Heart left ventricle (tissue), 16 donors: Measurements from ENCODE around the gene LNX1. TPM values are rescaled to one million over a fixed set of nuclear protein-coding genes. Genes with fewer than 3 reads are reported as not detected.

Experiments
- ATAC-seq, 4 donors: fragments of 200-7000 bp; cut with Tn5 transposase; one replicate each; pipeline ENCODE4 v1.9.1; 2020 to 2022; ENCODE audit warnings: moderate library complexity in 4 of 4, mild to moderate bottlenecking in 3 of 4, moderate number of reproducible peaks in 1 of 4
- DNase-seq, 5 donors: peaks; one replicate each; pipeline ENCODE4 v3.0.0-alpha.2; 2020
- H3K27ac ChIP-seq, 12 donors: fragments of 200-600 bp; sonication (generic) in 4 of 12; one replicate each; pipeline versions ENCODE4 v1.5.0 to v1.8.0; 2016 to 2022; ENCODE audit warnings: mild to moderate bottlenecking in 2 of 12
- H3K27me3 ChIP-seq, 9 donors: fragments of 200-600 bp; sonication (generic) in 2 of 9; one replicate each; pipeline versions ENCODE4 v1.5.1 to v1.8.0; 2016 to 2022; ENCODE audit warnings: mild to moderate bottlenecking in 3 of 9
- H3K36me3 ChIP-seq, 9 donors: fragments of 200-600 bp; sonication (generic) in 2 of 9; one replicate each; pipeline versions ENCODE4 v1.5.0 to v1.8.0; 2018 to 2022; ENCODE audit warnings: mild to moderate bottlenecking in 2 of 9
- H3K4me1 ChIP-seq, 12 donors: fragments of 200-600 bp; sonication (generic) in 4 of 12; one replicate each; pipeline versions ENCODE4 v1.5.0 to v1.8.0; 2016 to 2022; ENCODE audit warnings: mild to moderate bottlenecking in 3 of 12
- H3K4me3 ChIP-seq, 12 donors: fragments of 200-600 bp; sonication (generic) in 4 of 12; one replicate each; pipeline versions ENCODE4 v1.5.0 to v1.8.0; 2017 to 2022; ENCODE audit warnings: mild to moderate bottlenecking in 9 of 12, moderate library complexity in 4 of 12
- H3K9me3 ChIP-seq, 12 donors: fragments of 200-600 bp; sonication (generic) in 4 of 12; one replicate each; pipeline versions ENCODE4 v1.5.0 to v1.8.0; 2016 to 2022; ENCODE audit warnings: mild to moderate bottlenecking in 1 of 12
- CTCF ChIP-seq, 12 donors: fragments of 200-600 bp; sonication (generic) in 4 of 12; IDR thresholded peaks; one replicate each; pipeline versions ENCODE4 v1.5.0 to v1.8.0; 2018 to 2022; ENCODE audit warnings: antibody characterized with exemption in 12 of 12, mild to moderate bottlenecking in 5 of 12
- POLR2A ChIP-seq, 2 donors: fragments of 450-650 bp; IDR thresholded peaks; one replicate each; pipeline ENCODE4 v1.6.1; 2017; ENCODE audit warnings: antibody characterized with exemption in 2 of 2, mild to moderate bottlenecking in 2 of 2, moderate library complexity in 2 of 2
- WGBS, 4 donors: extraction: QIAGEN DNeasy Blood & Tissue Kit in 2 of 4; methylation state at CpG; one replicate each; pipeline versions ENCODE4 v1.1.5 to v1.1.7; 2013 to 2018; 5-methylcytosine and 5-hydroxymethylcytosine counted together
- intact Hi-C, 10 donors: fragments of 100-400 bp; cut with DNase I; formaldehyde crosslinking; loops; one replicate each; pipeline versions ENCODE4 v1.11.1 to v1.14.2; 2022
- polyA plus RNA-seq, 2 donors: library from polyadenylated mRNA; stranded (reverse); fragments of 200-250 nt; gene quantifications; one replicate each; pipeline ENCODE4 v1.2.3, GENCODE V29; 2013
- total RNA-seq, 9 donors: library from RNA; depleted of rRNA in 2 of 9; stranded (reverse); fragments of >200 nt in 2 of 9; fragmentation: NEBNext Ultra II Directional in 3 of 9; extraction: Animal tissue kit (Norgen Biotek cat#: 25700) in 3 of 9; gene quantifications; one replicate each; pipeline versions ENCODE4 v1.1.0 to v1.2.4, GENCODE V29; 2016 to 2023
- donor health status: ischemic (EF 13 %, LVEDD 7.1; RV severe dilation, severe dysfunction).
- donor health status: healthy with polysubstance abuse.
- donor health status: DM: no; HTN: yes; CAD: no.
- donor health status: DM: no; HTN: no; CAD: no.
- donor health status: ischemic (EF 25% LVEDD 6.9; RV normal size, moderate dysfunction).
- donor health status: ischemic (EF 25% LVEDD 5.7; RV mildly dilated, moderate dysfunction).
- donor health status: healthy.
- donor health status: DM: yes; HTN: yes; CAD: no.
- donor health status: ischemic (EF 35%, LVEDD 5.7; RV mildly dilated, moderate dysfunction).
- donor health status: nonischemic (EF 11% LVEDD 7.7; RV severe dilation, severe dysfunction).
- donor health status: DM: yes; HTN: yes; CAD: no.
- donor health status: PGD.
- donor health status: ischemic (EF 29% LVEDD 5.4; RV normal size, mild dysfunction).
- donor health status: nonischemic (EF 23%, LVEDD 6.1; RV moderate dilation, normal function).

Gene LNX1
- total and polyA plus RNA-seq, 11 donors = 3.4 to 15.7 (median 6.7) TPM

- WGBS, 4 donors = 87 to 96% (median 93%) methylated on average over 2 of the region's 2 CpGs
- no peaks in the 10 kb centered on the region for H3K36me3 ChIP-seq
Observed at GRCh38 chr4:53625888-53626287, 34.6 kb upstream of the LNX1 start.

DNA sequence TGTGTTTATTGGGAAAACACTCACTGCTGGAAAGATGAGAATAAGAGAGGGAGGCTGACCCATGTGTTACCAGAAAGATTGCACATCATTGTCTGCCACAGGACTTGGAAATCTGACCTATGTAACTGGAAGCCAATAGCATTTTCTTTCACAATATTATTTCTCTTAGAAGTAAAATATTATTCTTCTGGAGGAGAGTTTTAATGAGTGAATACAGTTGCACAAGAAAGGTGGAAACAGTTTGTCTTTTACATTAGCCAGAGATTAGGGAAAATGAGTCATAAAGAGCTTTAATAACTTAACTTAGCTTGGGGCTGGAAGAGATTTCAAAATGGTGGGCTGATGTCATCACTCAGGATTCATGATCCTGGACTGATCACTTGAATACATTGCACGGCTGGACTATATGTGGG lies 31.5 kb upstream of the LNX1 start:
- H3K27ac ChIP-seq = no peak overlapping the region
- intact Hi-C loops = no loop called here
- no peaks in the 10 kb centered on the region for H3K36me3 ChIP-seq
- no peaks in the 10 kb centered on the region for H3K9me3 ChIP-seq
- TF ChIP-seq CTCF (IDR thresholded peaks at IDR 0.05) (no peak), POLR2A (IDR thresholded peaks at IDR 0.05) (no peak)
- no peak overlapping the region for H3K4me3 ChIP-seq
- peaks cover 0 to 7% (median 0%) of the 10 kb centered on the region in 12 donors for H3K4me1 ChIP-seq
- ATAC-seq (no peak), DNase-seq (no peak)
- WGBS, 4 donors = 87 to 94% (median 88%) methylated on average over 1 of the region's 1 CpG
- no peaks in the 10 kb centered on the region for H3K27me3 ChIP-seq

More at GRCh38 chr4:53625888-53626287, 34.6 kb upstream of the LNX1 start:
- DNase-seq (no peak), ATAC-seq (no peak)
- TF ChIP-seq CTCF (IDR thresholded peaks at IDR 0.05) (no peak), POLR2A (IDR thresholded peaks at IDR 0.05) (no peak)
- intact Hi-C loops = no loop called here
- Histone ChIP-seq H3K4me3 (no peak overlapping the region), H3K27me3 (no peaks in the 10 kb centered on the region), H3K27ac (no peak overlapping the region), H3K4me1 (peaks cover 0 to 7% (median 0%) of the 10 kb centered on the region in 12 donors), H3K9me3 (no peaks in the 10 kb centered on the region)

- Histone ChIP-seq H3K9me3 (no peaks in the 10 kb centered on the region), H3K27ac (no peak overlapping the region), H3K4me1 (peaks cover 0 to 10% (median 0%) of the 10 kb centered on the region in 12 donors), H3K36me3 (no peaks in the 10 kb centered on the region), H3K27me3 (no peaks in the 10 kb centered on the region), H3K4me3 (no peak overlapping the region)
- TF ChIP-seq CTCF (IDR thresholded peaks at IDR 0.05) = no peak
- no peak for TF ChIP-seq POLR2A (IDR thresholded peaks at IDR 0.05)
- ATAC-seq (no peak), DNase-seq (no peak)
- WGBS, 4 donors = 69 to 95% (median 90%) methylated on average over 3 of the region's 3 CpGs
- intact Hi-C loops = no loop called here
Observed at GRCh38 chr4:53620956-53621355, 29.7 kb upstream of the LNX1 start.

DNA sequence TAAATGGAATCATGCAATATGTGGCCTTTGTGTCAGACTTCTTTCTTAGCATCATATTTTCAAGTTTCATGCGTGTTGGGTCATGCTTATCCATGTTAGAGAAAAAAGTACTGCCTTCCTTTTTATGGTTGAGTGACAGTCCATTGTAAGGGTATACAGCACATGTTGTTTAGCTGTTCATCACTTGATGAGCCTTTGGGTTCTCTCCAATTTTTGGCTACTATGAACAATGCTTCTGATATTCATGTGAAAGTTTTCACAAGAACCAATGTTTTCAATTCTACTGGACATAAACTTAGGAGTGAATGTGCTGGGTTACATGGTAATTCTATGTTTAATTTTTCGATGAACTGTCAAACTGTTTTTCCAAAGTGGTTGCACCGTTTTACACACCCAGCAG lies 28.1 kb upstream of the LNX1 start:
- H3K9me3 ChIP-seq = no peaks in the 10 kb centered on the region
- H3K4me3 ChIP-seq = no peak overlapping the region
- no peaks in the 10 kb centered on the region for H3K27me3 ChIP-seq
- intact Hi-C loops = loop anchor here in 1 of 10 donors (2.0 kb wide), 1 partner anchor 31 kb away; no protein-coding TSS in a partner anchor
- TF ChIP-seq CTCF (IDR thresholded peaks at IDR 0.05) = no peak
- no peak for TF ChIP-seq POLR2A (IDR thresholded peaks at IDR 0.05)
- no peak overlapping the region for H3K27ac ChIP-seq
- H3K4me1 ChIP-seq = peaks cover 0 to 10% (median 0%) of the 10 kb centered on the region in 12 donors
- WGBS, 4 donors = 77 to 89% (median 84%) methylated on average over 3 of the region's 3 CpGs
- no peaks in the 10 kb centered on the region for H3K36me3 ChIP-seq
- ATAC-seq = no peak
- no peak for DNase-seq
